Stimulated activated CD4-positive, alpha-beta T cell treated with anti-CD3 and anti-CD28 coated beads, Interleukin-2, amount 100 ng/mL, for 24 hours (primary cell): ENCODE measurements around the gene KRTAP25-1.

Experiments
- DNase-seq, 2 donors: peaks; one replicate each; pipeline ENCODE4 v3.0.0-alpha.2; 2020

The KRTAP25-1 gene

DNA sequence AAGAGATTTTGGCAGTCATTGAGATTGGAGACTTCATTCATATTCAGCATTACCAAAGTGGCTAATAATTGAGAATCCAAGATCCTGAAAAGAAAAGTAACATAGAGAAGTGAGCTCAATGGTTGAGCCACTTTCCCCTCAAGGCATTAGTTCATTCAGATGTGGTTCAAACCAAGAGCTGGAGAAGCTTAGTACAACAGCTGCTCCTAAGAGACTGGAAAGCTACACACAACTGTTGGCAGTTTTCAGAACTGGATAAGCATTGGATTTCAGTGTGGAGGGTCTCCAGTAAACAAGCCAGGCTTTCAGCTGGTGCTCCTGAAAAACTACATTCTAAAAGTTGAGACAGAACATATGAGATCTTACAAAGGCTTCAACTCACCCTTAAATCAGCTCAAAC lies 44.3 kb downstream of the KRTAP25-1 start:
- no peak for DNase-seq

DNA sequence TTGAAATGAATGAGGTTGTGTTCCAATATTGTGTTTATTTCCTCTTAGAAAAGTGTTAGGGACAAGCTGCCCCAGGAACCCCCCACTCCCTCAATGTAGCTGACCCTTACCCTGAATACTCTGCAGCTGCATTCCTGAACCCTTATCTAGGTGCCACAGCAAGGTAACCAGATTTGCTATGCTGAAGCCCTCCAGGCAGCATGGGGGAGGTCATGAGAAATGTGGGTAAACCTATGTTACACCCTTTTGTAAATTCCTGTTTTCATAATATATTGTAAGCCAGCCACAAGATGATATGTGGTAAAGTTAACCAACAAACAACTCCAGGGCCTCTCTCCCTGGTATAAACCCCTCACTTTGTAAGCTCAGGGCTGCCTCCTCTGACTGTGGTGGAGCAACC lies 45.6 kb downstream of the KRTAP25-1 start:
- DNase-seq, result no peak

DNA sequence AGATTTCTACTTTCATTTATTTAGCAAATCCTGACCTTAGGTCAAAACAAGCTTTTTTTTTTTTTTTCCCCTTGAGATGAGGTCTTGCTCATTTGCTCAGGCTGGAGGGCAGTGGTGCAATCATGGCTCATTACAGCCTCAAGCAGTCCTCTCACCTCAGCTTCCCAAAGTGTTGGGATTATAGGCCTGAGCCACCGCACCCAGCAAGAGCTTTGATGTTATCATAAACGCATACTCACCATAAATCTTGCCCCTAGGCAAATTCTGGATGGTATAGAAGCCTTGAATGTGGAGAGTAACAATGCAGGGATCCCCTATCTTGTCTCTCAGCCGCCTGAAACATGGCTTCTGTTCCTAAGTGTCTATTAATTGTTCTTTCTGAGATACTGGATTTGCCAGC lies 48.7 kb downstream of the KRTAP25-1 start:
- DNase-seq, result no peak
